HUES64 (cell line): Measurements from ENCODE around the gene MCF2L2.

Source experiments
- H3K27ac ChIP-seq: 2 replicates; pipeline ENCODE4 v1.7.0; 2013; ENCODE audit warnings: low read depth, low read length, inconsistent platforms
- H3K27me3 ChIP-seq: 2 replicates; pipeline ENCODE4 v1.6.1; 2013; ENCODE audit warnings: mild to moderate bottlenecking, low read length; ENCODE audit not compliant: insufficient read depth
- H3K36me3 ChIP-seq: 2 replicates; pipeline ENCODE4 v1.6.1; 2013; ENCODE audit warnings: mild to moderate bottlenecking, low read length; ENCODE audit not compliant: insufficient read depth
- H3K4me1 ChIP-seq: 2 replicates; pipeline ENCODE4 v1.6.1; 2013; ENCODE audit warnings: mild to moderate bottlenecking, low read length, moderate library complexity; ENCODE audit not compliant: insufficient read depth
- H3K4me3 ChIP-seq: 2 replicates; pipeline ENCODE4 v1.5.1; 2013; ENCODE audit warnings: mild to moderate bottlenecking, low read length, moderate library complexity
- H3K9ac ChIP-seq: 2 replicates; pipeline ENCODE4 v1.6.1; 2013; ENCODE audit warnings: mild to moderate bottlenecking, low read depth, low read length
- H3K9me3 ChIP-seq: 2 replicates; pipeline ENCODE4 v1.6.1; 2013; ENCODE audit warnings: low read depth, low read length; ENCODE audit not compliant: insufficient read depth
- WGBS: fragments of 150-250, 120-280 bp; methylation state at CpG from one replicate; pipeline ENCODE4 v1.1.7; 2013; ENCODE audit warnings: missing lambda C conversion rate; 5-methylcytosine and 5-hydroxymethylcytosine counted together

MCF2L2 gene

GRCh38 chr3:183359036-183359435 lies 69.4 kb downstream of the MCF2L2 start:
- H3K9ac ChIP-seq: no peak overlapping the region
- no peak overlapping the region for H3K4me3 ChIP-seq
- H3K9me3 ChIP-seq: no peaks in the 10 kb centered on the region
- H3K4me1 ChIP-seq: no peaks in the 10 kb centered on the region
- no peak overlapping the region for H3K27ac ChIP-seq
- H3K27me3 ChIP-seq: no peaks in the 10 kb centered on the region
- 89% methylated on average over 2 of the region's 2 CpGs for WGBS
- no peaks in the 10 kb centered on the region for H3K36me3 ChIP-seq

GRCh38 chr3:183357564-183358079 lies 70.8 kb downstream of the MCF2L2 start:
- 95% methylated on average over 8 of the region's 8 CpGs for WGBS
- Histone ChIP-seq H3K36me3 (no peaks in the 10 kb centered on the region), H3K27me3 (no peaks in the 10 kb centered on the region), H3K9ac (no peak overlapping the region), H3K4me3 (no peak overlapping the region), H3K9me3 (no peaks in the 10 kb centered on the region), H3K27ac (no peak overlapping the region), H3K4me1 (no peaks in the 10 kb centered on the region)

GRCh38 chr3:183356920-183357319 lies 71.5 kb downstream of the MCF2L2 start:
- Histone ChIP-seq H3K27ac (no peak overlapping the region), H3K4me3 (no peak overlapping the region), H3K9ac (no peak overlapping the region), H3K4me1 (no peaks in the 10 kb centered on the region), H3K36me3 (no peaks in the 10 kb centered on the region), H3K9me3 (no peaks in the 10 kb centered on the region), H3K27me3 (no peaks in the 10 kb centered on the region; the same call in 1 of the 2 replicates)

- Histone ChIP-seq H3K4me3 (no peak overlapping the region), H3K4me1 (no peaks in the 10 kb centered on the region), H3K9ac (no peak overlapping the region), H3K27ac (no peak overlapping the region), H3K27me3 (no peaks in the 10 kb centered on the region; the same call in 1 of the 2 replicates), H3K36me3 (no peaks in the 10 kb centered on the region), H3K9me3 (no peaks in the 10 kb centered on the region)
- WGBS: 83% methylated on average over 1 of the region's 1 CpG
Observed at GRCh38 chr3:183354874-183355273, 73.5 kb downstream of the MCF2L2 start.

GRCh38 chr3:183354325-183354831 lies 74.0 kb downstream of the MCF2L2 start:
- Histone ChIP-seq H3K9me3 (no peaks in the 10 kb centered on the region), H3K4me3 (no peak overlapping the region), H3K27ac (no peak overlapping the region), H3K4me1 (no peaks in the 10 kb centered on the region), H3K36me3 (no peaks in the 10 kb centered on the region), H3K27me3 (no peaks in the 10 kb centered on the region; the same call in 1 of the 2 replicates), H3K9ac (no peak overlapping the region)
- WGBS: 96% methylated on average over 3 of the region's 3 CpGs

GRCh38 chr3:183353421-183353820 lies 75.0 kb downstream of the MCF2L2 start:
- 88% methylated on average over 7 of the region's 7 CpGs for WGBS
- Histone ChIP-seq H3K27ac (no peak overlapping the region), H3K27me3 (no peaks in the 10 kb centered on the region; the same call in 1 of the 2 replicates), H3K4me3 (no peak overlapping the region), H3K9me3 (no peaks in the 10 kb centered on the region), H3K36me3 (no peaks in the 10 kb centered on the region), H3K4me1 (no peaks in the 10 kb centered on the region), H3K9ac (no peak overlapping the region)

- no peak overlapping the region for H3K4me3 ChIP-seq
- H3K4me1 ChIP-seq: no peaks in the 10 kb centered on the region
- no peak overlapping the region for H3K27ac ChIP-seq
- no peaks in the 10 kb centered on the region for H3K36me3 ChIP-seq
- H3K27me3 ChIP-seq: no peaks in the 10 kb centered on the region; the same call in 1 of the 2 replicates
- 85% methylated on average over 2 of the region's 3 CpGs for WGBS
- no peaks in the 10 kb centered on the region for H3K9me3 ChIP-seq
- no peak overlapping the region for H3K9ac ChIP-seq
Observed at GRCh38 chr3:183350164-183350563, 78.3 kb downstream of the MCF2L2 start.

- H3K9ac ChIP-seq: no peak overlapping the region
- 90% methylated on average over 8 of the region's 8 CpGs for WGBS
Observed at GRCh38 chr3:183349421-183350157, 78.8 kb downstream of the MCF2L2 start.

GRCh38 chr3:183342824-183343223 lies 85.6 kb downstream of the MCF2L2 start:
- Histone ChIP-seq H3K4me3 (no peak overlapping the region), H3K9ac (no peak overlapping the region), H3K9me3 (no peaks in the 10 kb centered on the region), H3K36me3 (no peaks in the 10 kb centered on the region), H3K27me3 (no peaks in the 10 kb centered on the region), H3K4me1 (no peaks in the 10 kb centered on the region), H3K27ac (no peak overlapping the region)
- WGBS: 80% methylated on average over 1 of the region's 1 CpG

More at GRCh38 chr3:183349421-183350157, 78.8 kb downstream of the MCF2L2 start:
- Histone ChIP-seq H3K9me3 (no peaks in the 10 kb centered on the region), H3K4me1 (no peaks in the 10 kb centered on the region), H3K27me3 (no peaks in the 10 kb centered on the region; the same call in 1 of the 2 replicates), H3K4me3 (no peak overlapping the region), H3K27ac (no peak overlapping the region), H3K36me3 (no peaks in the 10 kb centered on the region)

- H3K36me3 ChIP-seq: no peaks in the 10 kb centered on the region
- no peak overlapping the region for H3K9ac ChIP-seq
- 92% methylated on average over 14 of the region's 14 CpGs for WGBS
- H3K4me3 ChIP-seq: no peak overlapping the region
- H3K27ac ChIP-seq: no peak overlapping the region
- no peaks in the 10 kb centered on the region for H3K27me3 ChIP-seq
- no peaks in the 10 kb centered on the region for H3K4me1 ChIP-seq
- no peaks in the 10 kb centered on the region for H3K9me3 ChIP-seq
Observed at GRCh38 chr3:183341545-183342288, 86.7 kb downstream of the MCF2L2 start.

- WGBS: 89% methylated on average over 2 of the region's 2 CpGs
- Histone ChIP-seq H3K9ac (no peak overlapping the region), H3K4me1 (no peaks in the 10 kb centered on the region), H3K36me3 (no peaks in the 10 kb centered on the region), H3K4me3 (no peak overlapping the region), H3K9me3 (no peaks in the 10 kb centered on the region), H3K27me3 (no peaks in the 10 kb centered on the region), H3K27ac (no peak overlapping the region)
Observed at GRCh38 chr3:183340222-183340621, 88.2 kb downstream of the MCF2L2 start.
